H1 (cell line): ENCODE results near the gene KRTAP20-4. TPM values are rescaled to one million over a fixed set of nuclear protein-coding genes. Genes with fewer than 3 reads are reported as not detected.

Experiments used
- CTCF ChIA-PET: fragments of 300-600 bp; sonication (Branson Sonifier 250); formaldehyde crosslinking; loops from one replicate; lab custom pipeline; 2021; ENCODE audit not compliant: partially characterized antibody; lab: Charles Lee
- POLR2A ChIA-PET: fragments of 300-600 bp; sonication (Branson Sonifier 250); formaldehyde crosslinking; loops from one replicate; lab custom pipeline; 2021; ENCODE audit warnings: inconsistent platforms; ENCODE audit not compliant: partially characterized antibody; lab: Charles Lee
- DNase-seq, 2 experiments: peaks; one replicate each; pipeline versions ENCODE4 v3.0.0 to v3.0.0-alpha.2; 2010 to 2022; ENCODE audit warnings: low spot score in 2 of 2, low read depth in 1 of 2, mixed read lengths in 1 of 2
- FAIRE-seq: peaks from 2 replicates; lab custom pipeline; 2011; peaks lifted over from hg19 to GRCh38; lab: Jason Lieb, UNC
- H2AFZ ChIP-seq: 2 replicates; pipeline ENCODE4 v1.8.1; 2012; ENCODE audit warnings: low read length, inconsistent platforms
- H2AK5ac ChIP-seq: 2 replicates; pipeline ENCODE4 v1.6.1; 2013; ENCODE audit warnings: low read depth, low read length
- H2BK120ac ChIP-seq: replicated peaks from 2 replicates; pipeline ENCODE3; 2013; ENCODE audit warnings: low read depth, low read length, inconsistent platforms
- H2BK12ac ChIP-seq: 2 replicates; pipeline ENCODE4 v1.6.1; 2013; ENCODE audit warnings: low read depth, low read length
- H2BK15ac ChIP-seq: 2 replicates; pipeline ENCODE4 v1.6.1; 2013; ENCODE audit warnings: low read length
- H2BK20ac ChIP-seq: 2 replicates; pipeline ENCODE4 v1.6.1; 2013; ENCODE audit warnings: low read length
- H2BK5ac ChIP-seq: 2 replicates; pipeline ENCODE4 v1.6.1; 2013; ENCODE audit warnings: low read depth, low read length
- H3K14ac ChIP-seq: 2 replicates; pipeline ENCODE4 v1.6.1; 2013; ENCODE audit warnings: inconsistent platforms; ENCODE audit not compliant: insufficient read length
- H3K18ac ChIP-seq: 2 replicates; pipeline ENCODE4 v1.6.1; 2013; ENCODE audit warnings: low read length; ENCODE audit errors: extremely low read depth
- H3K23ac ChIP-seq: 2 replicates; pipeline ENCODE4 v1.6.1; 2013; ENCODE audit warnings: inconsistent platforms; ENCODE audit not compliant: insufficient read length
- H3K23me2 ChIP-seq: 2 replicates; pipeline ENCODE4 v1.6.1; 2013; ENCODE audit warnings: low read depth, low read length
- H3K27ac ChIP-seq: 2 replicates; pipeline ENCODE4 v1.6.1; 2011; ENCODE audit warnings: low read depth, low read length, inconsistent platforms
- H3K27me3 ChIP-seq, 4 experiments: replicated peaks in 1 of 4; 1 replicate in 1 of 4; 2 replicates in 3 of 4; pipeline versions ENCODE4 v1.6.1 to v1.8.1; 2011 to 2013; ENCODE audit warnings: low read length in 3 of 4, mild to moderate bottlenecking in 3 of 4, inconsistent platforms in 2 of 4, mixed read lengths in 2 of 4, moderate library complexity in 1 of 4; ENCODE audit not compliant: control insufficient read depth in 3 of 4, insufficient read depth in 3 of 4; ENCODE audit errors: extremely low read depth in 1 of 4
- H3K36me3 ChIP-seq, 4 experiments: 2 replicates each; pipeline versions ENCODE4 v1.6.1 to v1.8.1; 2011 to 2013; ENCODE audit warnings: mild to moderate bottlenecking in 4 of 4, low read length in 3 of 4, moderate library complexity in 2 of 4, control low read depth in 1 of 4, inconsistent platforms in 1 of 4; ENCODE audit not compliant: insufficient read depth in 4 of 4, control insufficient read depth in 2 of 4
- H3K4ac ChIP-seq: replicated peaks from 2 replicates; pipeline ENCODE3; 2013; ENCODE audit warnings: low read length, low read depth, mixed read lengths, inconsistent platforms; ENCODE audit not compliant: insufficient read length
- H3K4me1 ChIP-seq, 4 experiments: replicated peaks in 1 of 4; 1 replicate in 1 of 4; 2 replicates in 3 of 4; pipeline versions ENCODE4 v1.6.1 to v1.8.1; 2011 to 2013; ENCODE audit warnings: low read length in 3 of 4, inconsistent platforms in 2 of 4, mixed read lengths in 1 of 4; ENCODE audit not compliant: insufficient read depth in 4 of 4, control insufficient read depth in 3 of 4
- H3K4me2 ChIP-seq, 2 experiments: 2 replicates each; pipeline versions ENCODE4 v1.6.1 to v1.8.1; 2011 to 2013; ENCODE audit warnings: low read depth in 2 of 2, low read length in 2 of 2, control low read depth in 1 of 2, inconsistent platforms in 1 of 2, mild to moderate bottlenecking in 1 of 2; ENCODE audit not compliant: insufficient read depth in 1 of 2
- H3K4me3 ChIP-seq, 4 experiments: fragments of 200-600, 300-600 bp in 1 of 4; sonication (generic), shearing (Covaris generic), sonication (Bioruptor Twin) in 1 of 4; 2 replicates each; pipeline versions ENCODE4 v1.5.1 to v1.8.1; 2011 to 2016; ENCODE audit warnings: low read length in 4 of 4, low read depth in 3 of 4, control low read depth in 2 of 4, inconsistent platforms in 2 of 4, mild to moderate bottlenecking in 2 of 4, mixed read lengths in 1 of 4, moderate library complexity in 1 of 4; ENCODE audit not compliant: insufficient read depth in 2 of 4; ENCODE audit errors: extremely low read depth in 1 of 4
- H3K56ac ChIP-seq: replicated peaks from 2 replicates; pipeline ENCODE3; 2013; ENCODE audit warnings: low read depth, mild to moderate bottlenecking, mixed read lengths, low read length, inconsistent platforms; ENCODE audit not compliant: insufficient read length
- H3K79me1 ChIP-seq: 2 replicates; pipeline ENCODE4 v1.6.1; 2013; ENCODE audit warnings: low read depth, low read length, control low read depth
- H3K79me2 ChIP-seq, 2 experiments: 2 replicates each; pipeline versions ENCODE4 v1.6.1 to v1.8.1; 2012 to 2013; ENCODE audit warnings: low read length in 2 of 2, mild to moderate bottlenecking in 2 of 2, inconsistent platforms in 1 of 2; ENCODE audit not compliant: insufficient read depth in 2 of 2, control insufficient read depth in 1 of 2
- H3K9ac ChIP-seq, 4 experiments: replicated peaks in 1 of 4; 1 replicate in 1 of 4; 2 replicates in 3 of 4; pipeline versions ENCODE4 v1.6.1 to v1.8.1; 2011 to 2013; ENCODE audit warnings: low read depth in 3 of 4, low read length in 3 of 4, control low read depth in 2 of 4, mild to moderate bottlenecking in 2 of 4, moderate library complexity in 2 of 4, inconsistent platforms in 1 of 4; ENCODE audit errors: extremely low read depth in 1 of 4
- H3K9me3 ChIP-seq, 2 experiments: 2 replicates each; pipeline versions ENCODE4 v1.6.1 to v1.8.1; 2012 to 2013; ENCODE audit warnings: mild to moderate bottlenecking in 2 of 2, moderate library complexity in 2 of 2, control low read depth in 1 of 2, inconsistent platforms in 1 of 2, low read depth in 1 of 2, low read length in 1 of 2, mixed read lengths in 1 of 2; ENCODE audit not compliant: insufficient read depth in 2 of 2
- H4K20me1 ChIP-seq, 2 experiments: replicated peaks in 1 of 2; 2 replicates each; pipeline versions ENCODE3 to v1.8.1; 2011 to 2013; ENCODE audit warnings: inconsistent platforms in 2 of 2, low read length in 2 of 2, mild to moderate bottlenecking in 1 of 2; ENCODE audit not compliant: insufficient read depth in 2 of 2, control insufficient read depth in 1 of 2
- H4K5ac ChIP-seq: 2 replicates; pipeline ENCODE4 v1.6.1; 2013; ENCODE audit warnings: low read length, low read depth, mixed read lengths, inconsistent platforms; ENCODE audit not compliant: insufficient read length
- H4K8ac ChIP-seq: 2 replicates; pipeline ENCODE4 v1.8.0; 2013; ENCODE audit warnings: mild to moderate bottlenecking, moderate library complexity, low read length, inconsistent platforms; ENCODE audit not compliant: insufficient read depth; ENCODE audit errors: extremely low read depth
- H4K91ac ChIP-seq: replicated peaks from 2 replicates; pipeline ENCODE3; 2013; ENCODE audit warnings: low read length, mixed read lengths, inconsistent platforms; ENCODE audit not compliant: insufficient read length
- ATF3 ChIP-seq: IDR thresholded peaks from 2 replicates; pipeline ENCODE4 v1.6.1; 2011; ENCODE audit warnings: low read depth, mild to moderate bottlenecking, low read length; ENCODE audit not compliant: insufficient read depth
- BACH1 ChIP-seq: IDR thresholded peaks from 2 replicates; pipeline ENCODE4 v1.6.1; 2012; ENCODE audit warnings: low read length, improper control_type of control experiment
- CTBP2 ChIP-seq: IDR thresholded peaks from 2 replicates; pipeline ENCODE4 v1.7.0; 2011; ENCODE audit warnings: borderline replicate concordance, mild to moderate bottlenecking, moderate library complexity, mixed read lengths, low read length; ENCODE audit not compliant: insufficient read depth, insufficient read length
- KDM4A ChIP-seq: IDR thresholded peaks from one replicate; pipeline ENCODE4 v1.7.1; 2012; ENCODE audit warnings: low read depth, mild to moderate bottlenecking, moderate library complexity, low read length, inconsistent platforms; ENCODE audit not compliant: severe bottlenecking
- MAFK ChIP-seq: IDR thresholded peaks from 2 replicates; pipeline ENCODE4 v1.6.1; 2012; ENCODE audit warnings: low read depth, mild to moderate bottlenecking, improper control_type of control experiment, low read length
- RNF2 ChIP-seq: fragments of 200-900, 300-1000 bp; sonication (generic); IDR thresholded peaks from 2 replicates; pipeline ENCODE4 v1.7.1; 2016; ENCODE audit warnings: borderline replicate concordance, low read depth, mild to moderate bottlenecking, antibody characterized with exemption, low read length; ENCODE audit not compliant: poor library complexity, severe bottlenecking; ENCODE audit errors: missing control alignments
- SP1 ChIP-seq: IDR thresholded peaks from 2 replicates; pipeline ENCODE4 v1.6.1; 2011; ENCODE audit warnings: low read depth, low read length
- WGBS, 2 experiments: shearing (Covaris generic) in 1 of 2; methylation state at CpG; one replicate each; pipeline versions ENCODE4 v1.1.6 to v1.1.7; 2013 to 2015; ENCODE audit warnings: low lambda C conversion rate in 2 of 2, mixed read lengths in 2 of 2, inconsistent platforms in 1 of 2, low coverage in 1 of 2, missing lambda C conversion rate in 1 of 2; ENCODE audit not compliant: insufficient replicate concordance in 2 of 2, insufficient coverage in 1 of 2, insufficient read length in 1 of 2; ENCODE audit errors: extremely low coverage in 1 of 2, missing lambda C conversion rate in 1 of 2; 5-methylcytosine and 5-hydroxymethylcytosine counted together
- polyA plus RNA-seq, 7 experiments: library from polyadenylated mRNA; depleted of rRNA in 3 of 7; stranded (reverse) in 5 of 7; unstranded in 2 of 7; fragments of >200 nt in 5 of 7; fragments of 200-250 nt in 2 of 7; gene quantifications; 1 replicate in 5 of 7; 2 replicates in 1 of 7; 4 replicates in 1 of 7; pipeline versions ENCODE4 v1.2.1 to v1.2.3, GENCODE V29; 2011 to 2013; ENCODE audit warnings: missing spikeins in 2 of 7, mixed read lengths in 2 of 7
- total RNA-seq: library from RNA; stranded (reverse); fragmentation: NEBNext Ultra II Directional; extraction: Animal tissue kit (Norgen Biotek cat#: 25700); gene quantifications from 2 replicates; pipeline ENCODE4 v1.2.1, GENCODE V29; 2021

KRTAP20-4 gene
- total and polyA plus RNA-seq, 2 of the 8 experiments (the other 6 are each of a cell fraction or from before 2014, with no cell fraction given), result not detected

- no peak within 1 kb of the TSS for H4K8ac ChIP-seq
- H3K4me2 ChIP-seq, result no peak within 1 kb of the TSS
- H4K20me1 ChIP-seq, result no peaks in the 10 kb centered on the region
- no peak within 1 kb of the TSS for H2BK120ac ChIP-seq
- H3K9ac ChIP-seq, result no peak within 1 kb of the TSS
- H3K18ac ChIP-seq, result no peak within 1 kb of the TSS
- H3K79me2 ChIP-seq, result no peaks in the 10 kb centered on the region
- no peak within 1 kb of the TSS for H2BK5ac ChIP-seq
- H2BK15ac ChIP-seq, result no peak within 1 kb of the TSS
- H3K56ac ChIP-seq, result no peak within 1 kb of the TSS
- CTCF ChIA-PET, result no interaction called here
- H2BK12ac ChIP-seq, result no peak within 1 kb of the TSS
- H3K36me3 ChIP-seq, result no peaks in the 10 kb centered on the region
- no peak within 1 kb of the TSS for H4K5ac ChIP-seq
- no peak within 1 kb of the TSS for H3K4me3 ChIP-seq
- no peaks in the 10 kb centered on the region for H3K79me1 ChIP-seq
- no peaks in the 10 kb centered on the region for H3K4me1 ChIP-seq
- no peak within 1 kb of the TSS for H3K4ac ChIP-seq
- no peak within 1 kb of the TSS for H3K27ac ChIP-seq
- H3K14ac ChIP-seq, result no peak within 1 kb of the TSS
- no peaks in the 10 kb centered on the region for H3K27me3 ChIP-seq
- FAIRE-seq (no peak), DNase-seq (no peak)
- H4K91ac ChIP-seq, result no peak within 1 kb of the TSS
- no peak within 1 kb of the TSS for H2BK20ac ChIP-seq
- POLR2A ChIA-PET, result no interaction called here
- no peak within 1 kb of the TSS for H2AK5ac ChIP-seq
- H3K9me3 ChIP-seq, result no peaks in the 10 kb centered on the region
- no peak within 1 kb of the TSS for H3K23ac ChIP-seq
- no peak for TF ChIP-seq SP1
- TF ChIP-seq MAFK, result no peak
- TF ChIP-seq RNF2, result no peak
- no peak for TF ChIP-seq BACH1
- no peak for TF ChIP-seq KDM4A
- no peak for TF ChIP-seq ATF3
- TF ChIP-seq CTBP2, result no peak
- WGBS, 2 experiments, result 95% methylated on average over 4 of the region's 4 CpGs; no CpG with 5 or more reads in 1 of the 2 experiments
- H2AFZ ChIP-seq, result no peak within 1 kb of the TSS
- no peaks in the 10 kb centered on the region for H3K23me2 ChIP-seq
Measured at GRCh38 chr21:30592140-30592539, 28.3 kb upstream of the KRTAP20-4 start, which contains the start of gene KRTAP6-3. TSS of gene KRTAP6-3 (plus strand) at chr21:30592440. CDS start at chr21:30592446, 6 bp downstream.
